Osteocyte (in vitro differentiated cells): Measurements from ENCODE around the gene MRPL41. TPM values are rescaled to one million over a fixed set of nuclear protein-coding genes. Genes with fewer than 3 reads are reported as not detected.

ENCODE experiments used
- DNase-seq: peaks from one replicate; pipeline ENCODE4 v3.0.0; 2021; ENCODE audit warnings: mixed read lengths; ENCODE audit not compliant: unreplicated experiment; ENCODE audit errors: extremely low spot score
- H3K27ac Mint-ChIP-seq: one replicate; pipeline ENCODE4 v1.8.0; 2021; ENCODE audit warnings: mild to moderate bottlenecking, mixed read lengths; ENCODE audit not compliant: unreplicated experiment
- H3K27me3 Mint-ChIP-seq: one replicate; pipeline ENCODE4 v1.8.0; 2021; ENCODE audit warnings: mixed read lengths; ENCODE audit not compliant: unreplicated experiment
- H3K36me3 Mint-ChIP-seq: one replicate; pipeline ENCODE4 v1.8.0; 2021; ENCODE audit warnings: mixed read lengths; ENCODE audit not compliant: unreplicated experiment
- H3K4me1 Mint-ChIP-seq: one replicate; pipeline ENCODE4 v1.8.0; 2021; ENCODE audit warnings: mixed read lengths; ENCODE audit not compliant: unreplicated experiment
- H3K4me3 Mint-ChIP-seq: one replicate; pipeline ENCODE4 v1.8.0; 2021; ENCODE audit warnings: mild to moderate bottlenecking, moderate library complexity, mixed read lengths; ENCODE audit not compliant: unreplicated experiment
- H3K9me3 Mint-ChIP-seq: one replicate; pipeline ENCODE4 v1.8.0; 2021; ENCODE audit warnings: mixed read lengths; ENCODE audit not compliant: unreplicated experiment
- CTCF ChIP-seq: fragments of 200-600 bp; sonication (generic); IDR thresholded peaks from 2 replicates; pipeline ENCODE4 v1.5.0; 2021; ENCODE audit warnings: antibody characterized with exemption, mild to moderate bottlenecking, moderate library complexity
- total RNA-seq: library from RNA; stranded (reverse); gene quantifications from 2 replicates; pipeline ENCODE4 v1.2.1, GENCODE V29; 2021

The MRPL41 gene
- total RNA-seq, 1 donor from 2014 or later: 53.8 TPM

- Mint-ChIP-seq H3K27ac (no peak overlapping the region), H3K36me3 (no peaks in the 10 kb centered on the region), H3K9me3 (no peaks in the 10 kb centered on the region), H3K27me3 (no peaks in the 10 kb centered on the region), H3K4me3 (no peak overlapping the region), H3K4me1 (peaks cover 5% of the 10 kb centered on the region)
- no peak for TF ChIP-seq CTCF
- no peak for DNase-seq
These were observed 30.9 kb upstream of the MRPL41 start for GRCh38 chr9:137520614-137521404.

- H3K9me3 Mint-ChIP-seq: no peaks in the 10 kb centered on the region
- H3K27me3 Mint-ChIP-seq: no peaks in the 10 kb centered on the region
- no peak overlapping the region for H3K4me3 Mint-ChIP-seq
- no peak for TF ChIP-seq CTCF
- H3K27ac Mint-ChIP-seq: no peak overlapping the region
- DNase-seq: no peak
- peaks cover 5% of the 10 kb centered on the region for H3K4me1 Mint-ChIP-seq
- no peaks in the 10 kb centered on the region for H3K36me3 Mint-ChIP-seq
These were observed 30.2 kb upstream of the MRPL41 start for GRCh38 chr9:137521405-137521985.

- Mint-ChIP-seq H3K27ac (no peak overlapping the region), H3K9me3 (no peaks in the 10 kb centered on the region), H3K36me3 (no peaks in the 10 kb centered on the region), H3K4me1 (peaks cover 5% of the 10 kb centered on the region), H3K27me3 (peaks cover 4% of the 10 kb centered on the region), H3K4me3 (no peak overlapping the region)
- no peak for TF ChIP-seq CTCF
- no peak for DNase-seq
These were observed 28.8 kb upstream of the MRPL41 start for GRCh38 chr9:137522746-137523455.

- TF ChIP-seq CTCF: no peak
- Mint-ChIP-seq H3K9me3 (no peaks in the 10 kb centered on the region), H3K4me1 (peaks cover 5% of the 10 kb centered on the region), H3K27ac (no peak overlapping the region), H3K36me3 (no peaks in the 10 kb centered on the region), H3K27me3 (peaks cover 9% of the 10 kb centered on the region), H3K4me3 (no peak overlapping the region)
- DNase-seq: no peak
These were observed 27.3 kb upstream of the MRPL41 start for GRCh38 chr9:137524161-137524980.
